ENCODE data around the gene RPS6KA2. TPM values are rescaled to one million over a fixed set of nuclear protein-coding genes. Genes with fewer than 3 reads are reported as not detected.
"Not testable (repeated sequence)": the region's sequence is repeated elsewhere in the genome, so short reads cannot be mapped to it uniquely, and the experiment has no call there.

The RPS6KA2 gene
- total RNA-seq, 2 donors from 2014 or later = 7.8 to 13.6 TPM

DNA sequence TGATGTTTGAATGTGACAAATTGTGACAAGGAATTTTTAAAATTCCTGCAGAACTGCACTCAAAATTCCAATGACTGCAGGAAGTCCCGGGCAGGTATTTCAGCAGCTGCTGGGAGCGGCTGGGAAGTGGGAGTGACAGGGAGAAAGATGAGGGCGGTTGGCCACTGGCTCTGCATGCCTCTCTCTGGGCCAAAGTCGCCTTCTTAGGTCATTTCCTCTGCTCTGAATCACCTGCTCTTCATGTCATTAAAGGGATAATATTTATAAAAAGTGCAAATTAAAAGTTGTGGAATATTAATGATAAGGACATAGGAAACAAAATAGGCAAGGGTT lies 84.5 kb downstream of the RPS6KA2 start:
- TF ChIP-seq, protein P1, sequence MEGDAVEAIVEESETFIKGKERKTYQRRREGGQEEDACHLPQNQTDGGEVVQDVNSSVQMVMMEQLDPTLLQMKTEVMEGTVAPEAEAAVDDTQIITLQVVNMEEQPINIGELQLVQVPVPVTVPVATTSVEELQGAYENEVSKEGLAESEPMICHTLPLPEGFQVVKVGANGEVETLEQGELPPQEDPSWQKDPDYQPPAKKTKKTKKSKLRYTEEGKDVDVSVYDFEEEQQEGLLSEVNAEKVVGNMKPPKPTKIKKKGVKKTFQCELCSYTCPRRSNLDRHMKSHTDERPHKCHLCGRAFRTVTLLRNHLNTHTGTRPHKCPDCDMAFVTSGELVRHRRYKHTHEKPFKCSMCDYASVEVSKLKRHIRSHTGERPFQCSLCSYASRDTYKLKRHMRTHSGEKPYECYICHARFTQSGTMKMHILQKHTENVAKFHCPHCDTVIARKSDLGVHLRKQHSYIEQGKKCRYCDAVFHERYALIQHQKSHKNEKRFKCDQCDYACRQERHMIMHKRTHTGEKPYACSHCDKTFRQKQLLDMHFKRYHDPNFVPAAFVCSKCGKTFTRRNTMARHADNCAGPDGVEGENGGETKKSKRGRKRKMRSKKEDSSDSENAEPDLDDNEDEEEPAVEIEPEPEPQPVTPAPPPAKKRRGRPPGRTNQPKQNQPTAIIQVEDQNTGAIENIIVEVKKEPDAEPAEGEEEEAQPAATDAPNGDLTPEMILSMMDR (IDR thresholded peaks at IDR 0.05) = no peak
- Histone ChIP-seq H3K27me3 (no peaks in the 10 kb centered on the region), H3K9ac (ENCODE audit: low read depth in 2 of 2, low read length in 2 of 2) (no peak overlapping the region), H3K27ac (no peak overlapping the region), H3K4me3 (peak overlapping the region; percentile 4), H3K9me3 (no peaks in the 10 kb centered on the region), H3K36me3 (no peaks in the 10 kb centered on the region), H3K4me1 (no peaks in the 10 kb centered on the region)
- intact Hi-C loops (cut with DNase I) = no loop called here
- peak; percentile 32 for DNase-seq

DNA sequence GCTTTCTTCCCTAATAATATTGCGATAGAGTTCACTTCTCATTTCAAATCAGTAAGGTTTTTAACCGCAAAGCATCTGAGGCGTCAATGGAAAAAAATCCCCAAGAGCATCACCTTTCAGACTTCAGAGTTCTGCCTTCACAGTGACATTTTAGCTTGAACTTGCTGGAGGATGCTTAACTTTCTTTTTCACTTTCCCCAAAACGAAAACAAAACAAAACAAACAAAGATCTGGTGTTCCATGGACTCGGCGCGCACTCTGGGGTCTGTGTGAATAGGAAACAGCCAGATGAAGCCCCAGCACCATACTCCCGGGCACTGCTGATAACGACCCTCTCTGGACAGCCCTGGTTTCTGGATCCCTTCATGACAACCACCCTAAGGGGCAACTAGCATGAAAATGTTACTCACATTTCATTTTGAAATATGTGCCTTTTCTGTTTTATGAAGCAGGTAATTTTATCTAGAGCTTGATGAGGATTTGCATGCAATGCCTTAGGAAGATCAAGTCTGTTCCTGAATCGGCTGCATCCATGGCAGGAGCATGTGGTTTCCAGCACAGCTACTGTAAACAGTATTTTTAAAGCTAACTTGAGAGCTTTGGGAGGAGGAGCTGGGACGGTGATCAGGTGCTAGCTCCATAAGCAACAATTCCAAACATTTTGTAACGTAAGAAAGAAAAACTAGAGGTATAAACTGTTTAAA lies 85.0 kb downstream of the RPS6KA2 start:
- no peak for DNase-seq
- H3K9me3 ChIP-seq = no peaks in the 10 kb centered on the region

DNA sequence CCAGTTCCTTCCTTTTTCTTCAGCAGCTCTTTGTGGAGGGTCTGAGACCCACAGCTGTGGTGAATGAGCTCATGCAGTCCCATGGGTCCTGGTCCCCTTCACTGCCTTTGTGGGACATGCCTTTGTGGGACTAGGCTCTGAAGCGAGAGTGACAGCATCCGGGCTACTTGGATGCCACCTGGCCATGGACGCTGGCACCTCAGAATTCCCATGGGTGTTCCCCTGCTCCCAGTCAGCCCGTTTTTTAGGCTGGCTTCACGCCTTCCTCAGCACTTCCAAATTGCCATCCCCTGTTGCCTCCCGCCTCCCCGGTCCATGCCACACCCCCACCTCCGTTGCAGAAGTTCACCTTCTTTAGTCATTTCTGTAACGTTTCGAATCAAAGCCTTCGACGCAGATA lies 85.7 kb downstream of the RPS6KA2 start:
- Histone ChIP-seq H3K36me3 (no peaks in the 10 kb centered on the region), H3K9me3 (no peaks in the 10 kb centered on the region), H3K27me3 (no peaks in the 10 kb centered on the region), H3K4me3 (no peak overlapping the region), H3K9ac (ENCODE audit: low read depth in 2 of 2, low read length in 2 of 2) (no peak overlapping the region), H3K4me1 (no peaks in the 10 kb centered on the region), H3K27ac (no peak overlapping the region)
- intact Hi-C loops (cut with DNase I) = no loop called here
- no peak for DNase-seq
- TF ChIP-seq, protein P1 (IDR thresholded peaks at IDR 0.05) = no peak

More for the DNA sequence above, 85.0 kb downstream of the RPS6KA2 start:
- intact Hi-C loops (cut with DNase I) = no loop called here
- Histone ChIP-seq H3K4me1 (no peaks in the 10 kb centered on the region), H3K4me3 (peak overlapping the region; percentile 4), H3K36me3 (no peaks in the 10 kb centered on the region), H3K9ac (ENCODE audit: low read depth in 2 of 2, low read length in 2 of 2) (peak overlapping the region in 1 of 2 donors; percentile 35), H3K27me3 (no peaks in the 10 kb centered on the region), H3K27ac (no peak overlapping the region)
- TF ChIP-seq, protein P1 (IDR thresholded peaks at IDR 0.05) = no peak

DNA sequence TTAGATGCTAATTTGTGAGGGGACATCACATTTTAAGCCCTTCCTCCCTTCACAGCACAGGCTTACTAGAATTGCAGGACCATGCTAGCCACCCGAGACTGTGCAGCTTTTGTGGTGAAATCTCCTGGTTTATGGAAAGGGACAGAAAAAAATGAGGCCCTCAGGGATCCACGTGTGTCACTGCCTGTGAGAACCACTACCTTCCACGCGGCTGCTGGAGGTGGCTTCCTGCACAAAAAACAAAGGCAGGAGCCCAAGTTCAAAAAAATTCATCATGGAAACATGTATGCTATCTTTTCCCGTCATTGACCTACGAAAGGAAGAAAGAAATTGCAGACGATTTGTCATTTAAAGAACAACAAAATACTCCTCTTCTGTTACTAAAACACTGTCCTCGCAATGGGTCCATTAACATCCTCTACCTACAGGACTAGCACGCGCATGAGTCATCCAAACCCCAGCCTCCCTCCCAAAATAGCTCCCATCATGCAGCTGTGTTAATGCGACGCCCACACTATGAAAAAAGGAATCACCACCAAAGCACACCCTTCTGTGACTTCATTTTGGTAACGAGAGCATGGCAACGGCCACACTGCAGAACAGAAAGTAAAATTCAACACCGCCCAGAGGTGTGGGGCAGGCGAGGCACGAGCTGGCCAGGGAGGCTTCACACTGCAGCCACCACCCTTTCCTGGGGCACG lies 86.3 kb downstream of the RPS6KA2 start:
- H3K36me3 ChIP-seq = no peaks in the 10 kb centered on the region
- no peak overlapping the region for H3K4me3 ChIP-seq
- no peak for DNase-seq
- intact Hi-C loops (cut with DNase I) = no loop called here
- no peaks in the 10 kb centered on the region for H3K27me3 ChIP-seq
- no peak overlapping the region for H3K27ac ChIP-seq
- H3K4me1 ChIP-seq = no peaks in the 10 kb centered on the region
- TF ChIP-seq, protein P1 (IDR thresholded peaks at IDR 0.05) = no peak
- no peak overlapping the region for H3K9ac ChIP-seq (ENCODE audit: low read depth in 2 of 2, low read length in 2 of 2)
- no peaks in the 10 kb centered on the region for H3K9me3 ChIP-seq

DNA sequence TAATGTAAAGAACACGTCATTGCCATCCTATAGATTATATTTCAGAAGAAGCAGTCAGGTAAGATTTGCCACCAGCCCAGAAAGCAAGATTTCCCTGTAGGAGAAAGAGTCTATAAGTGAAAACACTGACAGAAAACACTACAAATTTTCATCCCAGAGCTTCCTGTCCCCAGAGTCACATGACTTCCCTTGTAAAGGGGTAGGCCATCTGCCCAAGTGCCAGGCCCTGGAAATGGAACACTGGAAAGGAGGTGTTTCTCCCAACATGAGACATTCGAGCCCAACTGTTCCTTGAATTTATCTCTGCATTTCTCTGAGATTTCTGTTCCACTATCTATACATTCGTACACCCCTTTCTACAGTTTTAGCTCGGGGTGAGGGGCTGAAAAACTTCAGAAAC lies 87.5 kb downstream of the RPS6KA2 start:
- no peaks in the 10 kb centered on the region for H3K27me3 ChIP-seq
- no peak overlapping the region for H3K9ac ChIP-seq (ENCODE audit: low read depth in 2 of 2, low read length in 2 of 2)
- intact Hi-C loops (cut with DNase I) = no loop called here
- no peaks in the 10 kb centered on the region for H3K4me1 ChIP-seq
- no peaks in the 10 kb centered on the region for H3K36me3 ChIP-seq
- DNase-seq = no peak
- H3K27ac ChIP-seq = no peak overlapping the region
- H3K9me3 ChIP-seq = no peaks in the 10 kb centered on the region
- TF ChIP-seq, protein P1 (IDR thresholded peaks at IDR 0.05) = no peak
- no peak overlapping the region for H3K4me3 ChIP-seq

DNA sequence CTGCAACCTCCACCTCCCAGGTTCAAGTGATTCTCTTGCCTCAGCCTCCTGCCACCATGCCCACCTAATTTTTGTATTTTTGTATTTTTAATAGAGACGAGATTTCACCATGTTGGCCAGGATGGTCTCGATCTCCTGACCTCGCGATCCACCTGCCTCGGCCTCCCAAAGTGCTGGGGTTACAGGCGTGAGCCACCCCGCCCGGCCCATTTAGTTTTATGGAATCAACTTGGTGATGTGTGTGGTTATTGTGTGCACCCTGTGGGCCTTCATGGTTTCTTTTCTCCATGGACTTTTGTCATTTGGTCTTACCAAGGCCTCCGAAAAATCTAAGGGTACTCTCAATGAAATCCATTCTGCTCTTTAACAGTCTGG lies 88.1 kb downstream of the RPS6KA2 start:
- DNase-seq; intact Hi-C loops (cut with DNase I); H3K36me3 ChIP-seq; H3K4me3 ChIP-seq; H3K27me3 ChIP-seq; H3K4me1 ChIP-seq; H3K9ac ChIP-seq (ENCODE audit: low read depth in 2 of 2, low read length in 2 of 2); H3K9me3 ChIP-seq; H3K27ac ChIP-seq: not testable (repeated sequence)

Measured in colonic mucosa (tissue), 4 donors.